ENCODE measurements around the gene MOCOS. TPM values are rescaled to one million over a fixed set of nuclear protein-coding genes. Genes with fewer than 3 reads are reported as not detected.
"Not testable (repeated sequence)": the region's sequence is repeated elsewhere in the genome, so short reads cannot be mapped to it uniquely, and the experiment has no call there.

The MOCOS gene
- total and polyA plus RNA-seq, 3 experiments from 2014 or later: 0.04 to 0.13 (median 0.07) TPM

DNA sequence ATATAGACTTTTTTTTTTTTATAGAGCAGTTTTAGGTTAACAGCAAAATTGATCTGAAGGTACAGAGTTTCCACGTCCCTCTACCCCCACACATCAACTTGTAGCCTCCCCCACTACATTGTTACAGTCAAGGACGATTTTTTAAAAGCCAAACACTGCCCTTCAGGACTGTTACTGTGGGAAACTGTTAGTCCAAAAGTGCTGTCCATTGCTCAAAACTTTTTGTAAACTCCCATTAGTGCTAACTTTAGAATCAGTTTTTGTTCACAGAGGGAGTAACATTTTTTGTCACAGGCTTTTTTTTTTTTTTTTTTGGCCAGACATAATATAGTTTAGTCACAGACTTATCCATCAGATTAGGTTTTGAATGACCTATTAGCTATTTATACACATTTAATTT lies 33.5 kb upstream of the MOCOS start:
- no peaks in the 10 kb centered on the region for H3K9me3 ChIP-seq (ENCODE audit: low read length)
- CTCF ChIA-PET: no interaction called here
- H3K36me3 Mint-ChIP-seq: peaks cover 11 to 92% (median 38%) of the 10 kb centered on the region in 3 donors
- no peak for DNase-seq
- no peaks in the 10 kb centered on the region for H3K4me1 ChIP-seq (ENCODE audit: insufficient read depth, low read length)
- no peaks in the 10 kb centered on the region for H3K9me3 Mint-ChIP-seq
- no peak overlapping the region for H3K27ac ChIP-seq (ENCODE audit: low read depth, low read length)
- no peak overlapping the region for H3K4me3 ChIP-seq (ENCODE audit: low read length)
- H3K36me3 ChIP-seq (ENCODE audit: insufficient read depth, low read length): peaks cover 55% of the 10 kb centered on the region
- H3K27ac Mint-ChIP-seq: peak overlapping the region in 1 of 8 donors; percentile 46
- no peaks in the 10 kb centered on the region for H3K27me3 ChIP-seq (ENCODE audit: insufficient read depth, low read length, poor library complexity, severe bottlenecking)
- POLR2A ChIA-PET: interaction anchor here (0.6 kb wide), 1 partner anchor 33 kb away, joined by 3 read pairs; no protein-coding TSS in a partner anchor
- peaks cover 23 to 37% (median 29%) of the 10 kb centered on the region in 3 donors for H3K4me1 Mint-ChIP-seq
- no peaks in the 10 kb centered on the region for H3K27me3 Mint-ChIP-seq
- no peak overlapping the region for H3K4me3 Mint-ChIP-seq

GRCh38 chr18:36155851-36156757 lies 31.2 kb upstream of the MOCOS start:
- Mint-ChIP-seq H3K4me1 (peaks cover 29 to 52% (median 46%) of the 10 kb centered on the region in 3 donors), H3K9me3 (no peaks in the 10 kb centered on the region), H3K27me3 (no peaks in the 10 kb centered on the region), H3K27ac (peak overlapping the region in 2 of 8 donors; percentile 17 to 24), H3K4me3 (no peak overlapping the region), H3K36me3 (peaks cover 8 to 88% (median 38%) of the 10 kb centered on the region in 3 donors)
- H3K27ac ChIP-seq (ENCODE audit: low read depth, low read length): no peak overlapping the region
- no peaks in the 10 kb centered on the region for H3K4me1 ChIP-seq (ENCODE audit: insufficient read depth, low read length)
- DNase-seq: no peak
- H3K36me3 ChIP-seq (ENCODE audit: insufficient read depth, low read length): peaks cover 55% of the 10 kb centered on the region
- CTCF ChIA-PET: no interaction called here
- no peaks in the 10 kb centered on the region for H3K9me3 ChIP-seq (ENCODE audit: low read length)
- no peaks in the 10 kb centered on the region for H3K27me3 ChIP-seq (ENCODE audit: insufficient read depth, low read length, poor library complexity, severe bottlenecking)
- POLR2A ChIA-PET: no interaction called here
- no peak overlapping the region for H3K4me3 ChIP-seq (ENCODE audit: low read length)

DNA sequence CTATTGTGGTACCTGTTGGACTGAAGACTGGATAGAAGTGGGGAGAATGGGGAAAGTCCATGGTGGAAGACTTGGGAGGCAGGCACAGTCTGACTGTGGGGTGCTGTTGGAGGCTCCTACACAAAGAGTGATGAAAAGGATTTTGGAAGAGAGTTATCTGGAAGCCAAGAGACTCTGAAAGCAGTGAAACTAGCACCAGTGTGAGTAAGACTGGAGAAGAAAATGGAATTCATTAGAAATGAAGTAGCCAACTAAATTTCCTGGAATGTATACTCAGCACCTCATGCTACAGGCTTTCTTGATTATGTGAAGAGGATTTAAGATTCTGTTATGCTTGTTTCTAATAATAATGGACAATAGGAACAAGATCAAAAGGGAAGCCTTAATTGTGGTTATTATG lies 29.9 kb upstream of the MOCOS start:
- Mint-ChIP-seq H3K27me3 (no peaks in the 10 kb centered on the region), H3K4me1 (peaks cover 30 to 58% (median 48%) of the 10 kb centered on the region in 3 donors), H3K36me3 (peaks cover 8 to 90% (median 41%) of the 10 kb centered on the region in 3 donors), H3K27ac (peak overlapping the region in 4 of 8 donors; percentile 18 to 85 (median 36)), H3K4me3 (no peak overlapping the region), H3K9me3 (no peaks in the 10 kb centered on the region)
- Histone ChIP-seq H3K27me3 (ENCODE audit: insufficient read depth, low read length, poor library complexity, severe bottlenecking) (no peaks in the 10 kb centered on the region), H3K27ac (ENCODE audit: low read depth, low read length) (no peak overlapping the region), H3K4me3 (ENCODE audit: low read length) (no peak overlapping the region), H3K36me3 (ENCODE audit: insufficient read depth, low read length) (peaks cover 61% of the 10 kb centered on the region), H3K4me1 (ENCODE audit: insufficient read depth, low read length) (no peaks in the 10 kb centered on the region), H3K9me3 (ENCODE audit: low read length) (no peaks in the 10 kb centered on the region)
- DNase-seq: no peak
- ChIA-PET POLR2A (no interaction called here), CTCF (no interaction called here)

DNA sequence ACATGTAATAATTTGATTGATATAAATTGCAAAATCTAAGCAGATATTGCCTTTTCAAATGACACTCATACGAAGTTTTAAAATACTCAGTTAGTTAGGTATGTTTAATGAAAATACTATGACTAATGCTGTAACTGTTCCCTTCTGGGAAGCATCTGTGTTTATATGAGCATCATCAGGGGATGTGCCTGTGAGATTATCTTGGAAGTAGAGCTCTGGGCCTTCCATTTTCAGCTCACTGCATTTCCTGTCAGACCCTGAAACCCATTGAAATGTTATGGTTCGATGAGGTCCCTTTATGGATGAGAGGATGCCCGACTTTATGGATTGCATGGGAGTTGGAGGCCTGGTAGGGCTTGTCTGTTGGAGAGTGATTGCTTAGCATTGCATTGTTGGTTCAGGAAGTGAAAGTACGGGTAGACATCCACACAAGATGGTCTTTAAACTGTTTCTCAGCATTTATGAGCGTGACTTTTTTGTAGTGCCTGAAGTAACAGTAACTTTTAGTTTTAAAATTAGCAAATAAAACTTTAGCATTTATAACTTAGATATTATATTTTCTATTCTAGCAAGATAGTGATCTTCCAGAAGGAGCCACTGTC lies 28.9 kb upstream of the MOCOS start:
- Histone ChIP-seq H3K9me3 (ENCODE audit: low read length) (no peaks in the 10 kb centered on the region), H3K4me3 (ENCODE audit: low read length) (no peak overlapping the region), H3K4me1 (ENCODE audit: insufficient read depth, low read length) (no peaks in the 10 kb centered on the region), H3K36me3 (ENCODE audit: insufficient read depth, low read length) (peaks cover 54% of the 10 kb centered on the region), H3K27me3 (ENCODE audit: insufficient read depth, low read length, poor library complexity, severe bottlenecking) (no peaks in the 10 kb centered on the region), H3K27ac (ENCODE audit: low read depth, low read length) (no peak overlapping the region)
- ChIA-PET POLR2A (no interaction called here), CTCF (interaction anchor here (1.0 to 1.3 kb wide), 2 partner anchors 13 to 63 kb away, joined by 4 read pairs; no protein-coding TSS in a partner anchor)
- Mint-ChIP-seq H3K27ac (peak overlapping the region in 2 of 8 donors; percentile 9 to 48), H3K27me3 (no peaks in the 10 kb centered on the region), H3K36me3 (peaks cover 8 to 87% (median 36%) of the 10 kb centered on the region in 3 donors), H3K4me1 (peaks cover 28 to 53% (median 43%) of the 10 kb centered on the region in 3 donors), H3K9me3 (no peaks in the 10 kb centered on the region), H3K4me3 (no peak overlapping the region)
- no peak for DNase-seq

- Histone ChIP-seq H3K36me3 (ENCODE audit: insufficient read depth, low read length) (peaks cover 41% of the 10 kb centered on the region), H3K27me3 (ENCODE audit: insufficient read depth, low read length, poor library complexity, severe bottlenecking) (no peaks in the 10 kb centered on the region), H3K9me3 (ENCODE audit: low read length) (no peaks in the 10 kb centered on the region), H3K27ac (ENCODE audit: low read depth, low read length) (no peak overlapping the region), H3K4me3 (ENCODE audit: low read length) (no peak overlapping the region), H3K4me1 (ENCODE audit: insufficient read depth, low read length) (no peaks in the 10 kb centered on the region)
- POLR2A ChIA-PET: no interaction called here
- CTCF ChIA-PET: interaction anchor here (0.7 kb wide), 1 partner anchor 14 kb away, joined by 3 read pairs; no protein-coding TSS in a partner anchor
- H3K9me3 Mint-ChIP-seq: no peaks in the 10 kb centered on the region
- H3K4me1 Mint-ChIP-seq: peaks cover 24 to 48% (median 44%) of the 10 kb centered on the region in 3 donors
- peaks cover 0 to 90% (median 36%) of the 10 kb centered on the region in 3 donors for H3K36me3 Mint-ChIP-seq
- H3K27me3 Mint-ChIP-seq: no peaks in the 10 kb centered on the region
- no peak overlapping the region for H3K4me3 Mint-ChIP-seq
- H3K27ac Mint-ChIP-seq: peak overlapping the region in 4 of 8 donors; percentile 52 to 76 (median 73)
- DNase-seq: no peak
These were observed 26.3 kb upstream of the MOCOS start for GRCh38 chr18:36160959-36161371.

DNA sequence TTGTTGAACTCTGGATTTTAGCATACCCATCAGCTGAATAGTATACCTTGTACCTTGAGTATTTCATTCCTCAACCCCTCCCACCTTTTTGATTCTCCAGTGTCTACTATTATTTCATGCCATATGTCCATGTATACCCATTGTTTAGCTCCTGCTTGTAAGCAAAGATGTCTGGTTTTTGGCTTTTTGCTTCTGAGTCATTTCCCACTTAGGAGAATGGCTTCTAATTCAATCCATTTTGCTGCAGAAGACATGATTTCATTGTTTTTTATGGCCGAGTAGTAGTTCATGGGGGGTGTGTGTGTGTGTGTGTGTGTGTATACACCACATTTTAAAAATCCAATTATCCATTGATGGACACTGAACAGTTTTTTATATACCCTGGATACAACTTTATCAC lies 24.3 kb upstream of the MOCOS start:
- Mint-ChIP-seq H3K27ac (peak overlapping the region in 2 of 8 donors; percentile 26 to 56), H3K36me3 (peaks cover 2 to 84% (median 31%) of the 10 kb centered on the region in 3 donors), H3K9me3 (no peaks in the 10 kb centered on the region), H3K4me3 (no peak overlapping the region), H3K4me1 (peaks cover 17 to 37% (median 30%) of the 10 kb centered on the region in 3 donors), H3K27me3 (no peaks in the 10 kb centered on the region)
- Histone ChIP-seq H3K36me3 (ENCODE audit: insufficient read depth, low read length) (peaks cover 26% of the 10 kb centered on the region), H3K9me3 (ENCODE audit: low read length) (no peaks in the 10 kb centered on the region), H3K4me1 (ENCODE audit: insufficient read depth, low read length) (no peaks in the 10 kb centered on the region), H3K4me3 (ENCODE audit: low read length) (no peak overlapping the region), H3K27me3 (ENCODE audit: insufficient read depth, low read length, poor library complexity, severe bottlenecking) (no peaks in the 10 kb centered on the region), H3K27ac (ENCODE audit: low read depth, low read length) (no peak overlapping the region)
- ChIA-PET CTCF (no interaction called here), POLR2A (no interaction called here)
- no peak for DNase-seq

DNA sequence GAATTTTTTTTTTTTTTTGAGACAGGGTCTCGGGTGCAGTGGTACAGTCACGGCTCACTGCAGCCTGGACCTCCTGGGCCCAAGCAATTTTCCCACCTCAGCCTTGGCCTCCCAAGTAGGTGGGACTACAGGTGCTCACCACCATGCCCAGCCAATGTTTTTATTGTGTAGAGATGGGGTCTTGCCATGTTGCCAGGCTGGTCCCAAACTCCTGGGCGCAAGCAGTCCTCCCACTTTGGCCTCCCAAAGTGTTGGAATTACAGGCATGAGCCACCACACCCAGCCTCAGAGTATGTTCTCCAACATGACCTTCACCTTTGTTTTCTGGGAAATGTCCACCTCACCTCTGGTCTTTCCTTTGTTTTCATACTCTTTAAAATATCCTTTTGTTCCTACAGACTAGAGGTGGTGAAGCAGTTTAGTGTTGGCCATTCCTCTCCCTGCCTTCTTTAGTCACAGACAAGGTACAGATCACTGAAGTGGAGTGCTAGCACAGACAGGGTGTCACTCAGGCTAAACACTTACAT lies 19.5 kb upstream of the MOCOS start:
- Mint-ChIP-seq H3K9me3 (no peaks in the 10 kb centered on the region), H3K4me1 (peaks cover 4 to 12% (median 5%) of the 10 kb centered on the region in 3 donors), H3K27me3 (peaks cover 0 to 2% of the 10 kb centered on the region in 2 donors), H3K4me3 (no peak overlapping the region), H3K36me3 (peaks cover 7 to 86% (median 25%) of the 10 kb centered on the region in 3 donors), H3K27ac (peak overlapping the region in 1 of 8 donors; percentile 10)
- Histone ChIP-seq H3K36me3 (ENCODE audit: insufficient read depth, low read length) (peaks cover 27% of the 10 kb centered on the region), H3K27me3 (ENCODE audit: insufficient read depth, low read length, poor library complexity, severe bottlenecking) (no peaks in the 10 kb centered on the region), H3K9me3 (ENCODE audit: low read length) (no peaks in the 10 kb centered on the region), H3K4me1 (ENCODE audit: insufficient read depth, low read length) (no peaks in the 10 kb centered on the region), H3K27ac (ENCODE audit: low read depth, low read length) (no peak overlapping the region), H3K4me3 (ENCODE audit: low read length) (no peak overlapping the region)
- DNase-seq: no peak
- ChIA-PET CTCF (no interaction called here), POLR2A (no interaction called here)

- H3K27ac ChIP-seq (ENCODE audit: low read depth, low read length): not testable (repeated sequence)
These were observed 19.0 kb upstream of the MOCOS start for GRCh38 chr18:36168296-36168695.

More at GRCh38 chr18:36168296-36168695, 19.0 kb upstream of the MOCOS start:
- H3K9me3 Mint-ChIP-seq; H3K4me3 ChIP-seq (ENCODE audit: low read length); H3K4me3 Mint-ChIP-seq; H3K27me3 Mint-ChIP-seq; H3K27me3 ChIP-seq (ENCODE audit: insufficient read depth, low read length, poor library complexity, severe bottlenecking); H3K4me1 Mint-ChIP-seq; POLR2A ChIA-PET; CTCF ChIA-PET; H3K4me1 ChIP-seq (ENCODE audit: insufficient read depth, low read length); H3K9me3 ChIP-seq (ENCODE audit: low read length); DNase-seq: not testable (repeated sequence)
- Mint-ChIP-seq H3K27ac (peak overlapping the region in 4 of 8 donors; percentile 10 to 61 (median 28)), H3K36me3 (peaks cover 7 to 86% (median 25%) of the 10 kb centered on the region in 3 donors)
- H3K36me3 ChIP-seq (ENCODE audit: insufficient read depth, low read length): peaks cover 32% of the 10 kb centered on the region

Measured in CD8-positive, alpha-beta memory T cell (primary cell).